MM.1S (cell line): ENCODE results near the gene SLC4A5.

Source experiments
- DNase-seq: peaks from one replicate; pipeline ENCODE4 v3.0.0-alpha.2; 2015
- H2AFZ ChIP-seq: fragments of 300-600 bp; sonication (generic); 2 replicates; pipeline ENCODE4 v1.6.0; 2016; ENCODE audit warnings: antibody characterized with exemption, low read length
- H3F3A ChIP-seq: fragments of 300-600 bp; sonication (generic); 2 replicates; pipeline ENCODE4 v1.6.1; 2016; ENCODE audit warnings: mild to moderate bottlenecking, antibody characterized with exemption, low read length, moderate library complexity, mixed read lengths; ENCODE audit not compliant: insufficient read depth
- H3K27ac ChIP-seq: fragments of 300-600 bp; sonication (generic); 2 replicates; pipeline ENCODE4 v1.5.1; 2016; ENCODE audit warnings: mild to moderate bottlenecking, low read length
- H3K27me3 ChIP-seq: fragments of 300-600 bp; sonication (generic); replicated peaks from 2 replicates; pipeline ENCODE4 v1.6.0; 2016; ENCODE audit warnings: low read length; ENCODE audit not compliant: insufficient read depth
- H3K36me3 ChIP-seq: fragments of 300-600 bp; sonication (generic); replicated peaks from 2 replicates; pipeline ENCODE4 v1.6.1; 2016; ENCODE audit warnings: mild to moderate bottlenecking, low read length, mixed read lengths; ENCODE audit not compliant: insufficient read depth
- H3K4me1 ChIP-seq: fragments of 300-600 bp; sonication (generic); 2 replicates; pipeline ENCODE4 v1.6.1; 2016; ENCODE audit warnings: low read length, mixed read lengths
- H3K4me2 ChIP-seq: fragments of 300-600 bp; sonication (generic); 2 replicates; pipeline ENCODE4 v1.6.0; 2016; ENCODE audit warnings: low read depth, low read length
- H3K4me3 ChIP-seq: fragments of 300-600 bp; sonication (generic); 2 replicates; pipeline ENCODE4 v1.5.1; 2016; ENCODE audit warnings: low read length, mixed read lengths
- H3K79me2 ChIP-seq: fragments of 300-600 bp; sonication (generic); 2 replicates; pipeline ENCODE4 v1.6.1; 2016; ENCODE audit warnings: mixed run types, low read length, mixed read lengths
- H3K9ac ChIP-seq: fragments of 300-600 bp; sonication (generic); 2 replicates; pipeline ENCODE4 v1.6.1; 2016; ENCODE audit warnings: low read length, mixed read lengths
- H3K9me2 ChIP-seq: fragments of 300-600 bp; sonication (generic); replicated peaks from 2 replicates; pipeline ENCODE4 v1.6.1; 2016; ENCODE audit warnings: mild to moderate bottlenecking, low read length, mixed read lengths; ENCODE audit not compliant: insufficient read depth
- H3K9me3 ChIP-seq: fragments of 300-600 bp; sonication (generic); replicated peaks from 2 replicates; pipeline ENCODE4 v1.6.1; 2016; ENCODE audit warnings: mild to moderate bottlenecking, low read length, mixed read lengths; ENCODE audit not compliant: insufficient read depth
- H4K20me1 ChIP-seq: fragments of 300-600 bp; sonication (generic); 2 replicates; pipeline ENCODE4 v1.6.1; 2016; ENCODE audit warnings: mild to moderate bottlenecking, low read length, moderate library complexity, mixed read lengths; ENCODE audit not compliant: insufficient read depth
- EZH2 ChIP-seq: fragments of 300-600 bp; sonication (generic); optimal IDR thresholded peaks from 2 replicates; pipeline ENCODE3; 2017; ENCODE audit warnings: low read depth, mild to moderate bottlenecking, antibody characterized with exemption, low read length, mixed read lengths
- EZH2phosphoT487 ChIP-seq: fragments of 300-600 bp; sonication (generic); IDR thresholded peaks from 2 replicates; pipeline ENCODE4 v1.6.1; 2018; ENCODE audit warnings: antibody characterized with exemption, low read length
- TF ChIP-seq, protein P1 (sequence below): fragments of 300-600 bp; sonication (generic); IDR thresholded peaks from 2 replicates; pipeline ENCODE4 v1.5.1; 2016; ENCODE audit warnings: antibody characterized with exemption, low read length, mixed read lengths

SLC4A5 gene

DNA sequence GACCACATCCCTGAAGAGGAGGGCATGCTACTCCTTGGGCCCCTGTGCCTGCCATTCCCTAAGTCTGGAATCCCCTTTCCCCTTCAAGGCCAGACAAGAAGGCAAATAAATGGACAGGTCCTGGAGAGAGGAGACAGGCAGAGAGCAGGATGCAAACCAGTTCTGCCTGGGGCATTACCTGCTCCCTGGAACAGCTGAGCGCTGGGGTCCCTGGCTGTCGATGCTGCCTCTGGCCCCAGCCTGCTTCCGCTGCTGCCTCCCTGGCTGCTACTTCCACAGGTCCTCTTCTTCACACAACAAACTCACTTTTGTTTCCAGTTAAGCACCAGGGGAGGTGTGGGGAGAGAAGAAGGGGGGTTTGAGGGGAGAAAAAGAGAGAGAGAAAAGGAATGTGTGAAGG lies 53.1 kb downstream of the SLC4A5 start:
- no peaks in the 10 kb centered on the region for H4K20me1 ChIP-seq
- H3K79me2 ChIP-seq: no peaks in the 10 kb centered on the region
- peaks cover 15% of the 10 kb centered on the region for H3K4me1 ChIP-seq
- peak overlapping the region; percentile 79 for H2AFZ ChIP-seq
- H3K9me2 ChIP-seq: no peaks in the 10 kb centered on the region
- H3K27ac ChIP-seq: peak overlapping the region; percentile 8; the same call in 1 of the 2 replicates
- TF ChIP-seq, protein P1, sequence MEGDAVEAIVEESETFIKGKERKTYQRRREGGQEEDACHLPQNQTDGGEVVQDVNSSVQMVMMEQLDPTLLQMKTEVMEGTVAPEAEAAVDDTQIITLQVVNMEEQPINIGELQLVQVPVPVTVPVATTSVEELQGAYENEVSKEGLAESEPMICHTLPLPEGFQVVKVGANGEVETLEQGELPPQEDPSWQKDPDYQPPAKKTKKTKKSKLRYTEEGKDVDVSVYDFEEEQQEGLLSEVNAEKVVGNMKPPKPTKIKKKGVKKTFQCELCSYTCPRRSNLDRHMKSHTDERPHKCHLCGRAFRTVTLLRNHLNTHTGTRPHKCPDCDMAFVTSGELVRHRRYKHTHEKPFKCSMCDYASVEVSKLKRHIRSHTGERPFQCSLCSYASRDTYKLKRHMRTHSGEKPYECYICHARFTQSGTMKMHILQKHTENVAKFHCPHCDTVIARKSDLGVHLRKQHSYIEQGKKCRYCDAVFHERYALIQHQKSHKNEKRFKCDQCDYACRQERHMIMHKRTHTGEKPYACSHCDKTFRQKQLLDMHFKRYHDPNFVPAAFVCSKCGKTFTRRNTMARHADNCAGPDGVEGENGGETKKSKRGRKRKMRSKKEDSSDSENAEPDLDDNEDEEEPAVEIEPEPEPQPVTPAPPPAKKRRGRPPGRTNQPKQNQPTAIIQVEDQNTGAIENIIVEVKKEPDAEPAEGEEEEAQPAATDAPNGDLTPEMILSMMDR: no peak
- TF ChIP-seq EZH2phosphoT487: no peak
- no peak for TF ChIP-seq EZH2
- no peak overlapping the region for H3K4me3 ChIP-seq
- no peaks in the 10 kb centered on the region for H3K36me3 ChIP-seq
- H3K9ac ChIP-seq: no peak overlapping the region
- H3K4me2 ChIP-seq: peak overlapping the region; percentile 58; the same call in 1 of the 2 replicates
- no peaks in the 10 kb centered on the region for H3K27me3 ChIP-seq
- H3F3A ChIP-seq: peaks cover 4% of the 10 kb centered on the region; the same call in 1 of the 2 replicates
- no peak for DNase-seq
- H3K9me3 ChIP-seq: no peaks in the 10 kb centered on the region

DNA sequence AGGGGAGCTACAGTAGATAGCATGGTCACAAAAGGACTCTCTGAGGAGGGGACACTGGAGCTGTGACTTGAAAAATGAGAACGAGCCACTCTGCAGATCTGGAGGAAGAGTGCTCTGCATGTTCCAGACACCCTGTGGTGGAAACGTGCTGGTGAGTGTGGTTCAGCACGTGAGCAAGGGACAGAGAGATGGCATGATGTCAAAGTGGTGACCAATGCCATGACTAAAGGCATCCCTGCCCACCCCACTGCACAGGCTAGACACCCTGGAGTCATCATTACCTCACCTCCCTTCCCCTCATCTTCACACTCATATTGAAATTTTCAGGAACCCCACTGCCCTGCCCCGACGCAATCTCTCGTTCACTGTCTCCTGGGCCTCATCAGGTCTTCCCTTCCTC lies 56.5 kb downstream of the SLC4A5 start:
- Histone ChIP-seq H3K27me3 (no peaks in the 10 kb centered on the region), H3K9me2 (no peaks in the 10 kb centered on the region), H3F3A (peaks cover 4% of the 10 kb centered on the region; the same call in 1 of the 2 replicates), H3K36me3 (no peaks in the 10 kb centered on the region), H3K4me2 (no peak overlapping the region), H2AFZ (no peak overlapping the region), H4K20me1 (no peaks in the 10 kb centered on the region), H3K79me2 (no peaks in the 10 kb centered on the region), H3K9ac (no peak overlapping the region), H3K27ac (no peak overlapping the region), H3K4me1 (peaks cover 15% of the 10 kb centered on the region), H3K4me3 (no peak overlapping the region), H3K9me3 (no peaks in the 10 kb centered on the region)
- TF ChIP-seq, protein P1: no peak
- TF ChIP-seq EZH2phosphoT487 (no peak), EZH2 (no peak)
- no peak for DNase-seq

DNA sequence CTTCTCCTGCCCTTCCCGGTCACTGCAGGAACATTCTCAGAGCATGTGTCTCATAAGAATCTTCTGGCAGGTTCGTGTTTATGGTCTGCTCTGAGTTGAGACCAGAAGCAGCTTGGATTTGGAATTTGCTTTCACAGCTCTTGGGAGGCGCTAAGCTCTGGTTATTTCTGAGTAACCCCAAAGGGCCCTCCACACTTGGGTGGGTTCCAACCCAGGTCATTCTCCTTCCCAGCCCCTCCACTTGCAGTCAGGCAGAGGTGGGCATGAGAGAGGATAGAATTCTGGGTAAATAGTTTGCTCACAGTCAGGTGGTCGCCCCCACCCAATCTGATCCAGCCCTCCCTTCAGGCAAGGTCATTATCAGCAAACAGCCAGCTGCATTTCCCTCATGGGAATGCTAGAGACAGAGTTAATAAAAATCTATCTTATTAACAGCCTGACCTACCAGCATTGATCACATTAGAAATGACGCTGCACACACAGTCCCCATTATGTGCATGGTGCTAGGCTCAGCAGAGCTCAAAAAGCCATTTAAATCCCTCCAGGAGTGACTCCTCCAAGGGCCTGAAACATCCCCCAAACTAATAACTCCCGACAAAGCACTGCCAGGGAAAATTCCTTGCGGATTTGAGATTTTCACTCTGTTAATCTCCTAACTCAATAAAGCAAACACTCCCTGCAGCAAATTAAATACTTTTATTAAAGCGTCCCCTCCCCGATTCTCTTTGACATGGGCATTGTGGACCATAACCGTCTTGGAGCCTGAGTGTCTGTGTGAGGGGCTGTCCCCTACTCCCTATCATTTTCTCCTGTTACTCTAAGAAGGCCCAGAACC lies 61.9 kb downstream of the SLC4A5 start:
- no peak for DNase-seq
- Histone ChIP-seq H2AFZ (no peak overlapping the region), H3K79me2 (no peaks in the 10 kb centered on the region), H3K9me3 (no peaks in the 10 kb centered on the region), H3K9ac (no peak overlapping the region), H3K27me3 (no peaks in the 10 kb centered on the region), H3K4me3 (no peak overlapping the region), H3K27ac (no peak overlapping the region), H3F3A (no peaks in the 10 kb centered on the region), H3K4me1 (no peaks in the 10 kb centered on the region), H3K9me2 (no peaks in the 10 kb centered on the region), H3K4me2 (no peak overlapping the region), H3K36me3 (no peaks in the 10 kb centered on the region), H4K20me1 (no peaks in the 10 kb centered on the region)
- no peak for TF ChIP-seq EZH2phosphoT487
- TF ChIP-seq, protein P1: no peak
- no peak for TF ChIP-seq EZH2
